PC-9 (cell line): Measurements from ENCODE around the gene BCL11B. TPM values are rescaled to one million over a fixed set of nuclear protein-coding genes. Genes with fewer than 3 reads are reported as not detected.

Experiments
- BruUV-seq: library from RNA; stranded (reverse); fragments of 400-500 nt; replicated peaks from 2 replicates; lab custom pipeline; 2021; lab: Mats Ljungman, UMichigan
- CTCF ChIA-PET: fragments of 300-600 bp; sonication (Branson Sonifier 250); formaldehyde crosslinking; loops from one replicate; lab custom pipeline; 2022; ENCODE audit warnings: antibody characterized with exemption; lab: Charles Lee
- POLR2A ChIA-PET: fragments of 300-600 bp; sonication (Branson Sonifier 250); formaldehyde crosslinking; loops from one replicate; lab custom pipeline; 2022; ENCODE audit warnings: antibody characterized with exemption; ENCODE audit not compliant: unreplicated experiment; lab: Charles Lee
- DNase-seq, 2 experiments: peaks; one replicate each; pipeline versions ENCODE4 v3.0.0 to v3.0.0-alpha.2; 2015 to 2022; ENCODE audit warnings: mixed read lengths in 1 of 2
- H2AFZ ChIP-seq: fragments of 200-600 bp; sonication (generic); 2 replicates; pipeline ENCODE4 v1.8.1; 2017; ENCODE audit warnings: antibody characterized with exemption
- H3F3A ChIP-seq: fragments of 200-600 bp; sonication (generic); 2 replicates; pipeline ENCODE4 v1.8.1; 2017; ENCODE audit warnings: antibody characterized with exemption, mild to moderate bottlenecking, low read depth; ENCODE audit not compliant: insufficient read depth
- H3K27ac ChIP-seq: fragments of 200-600 bp; sonication (generic); 2 replicates; pipeline ENCODE4 v1.6.1; 2016; ENCODE audit warnings: mixed run types
- H3K27me3 ChIP-seq: fragments of 200-600 bp; sonication (generic); 2 replicates; pipeline ENCODE4 v1.6.1; 2016; ENCODE audit warnings: low read depth, mixed run types; ENCODE audit not compliant: insufficient read depth
- H3K36me3 ChIP-seq: fragments of 200-600 bp; sonication (generic); 2 replicates; pipeline ENCODE4 v1.6.1; 2016; ENCODE audit warnings: low read depth, mixed run types
- H3K4me1 ChIP-seq: fragments of 200-600 bp; sonication (generic); replicated peaks from 2 replicates; pipeline ENCODE4 v1.6.1; 2016; ENCODE audit warnings: mixed run types; ENCODE audit not compliant: insufficient read depth
- H3K4me2 ChIP-seq: fragments of 200-600 bp; sonication (generic); 2 replicates; pipeline ENCODE4 v1.6.1; 2017; ENCODE audit warnings: mixed run types
- H3K4me3 ChIP-seq: fragments of 200-600 bp; sonication (generic); 2 replicates; pipeline ENCODE4 v1.6.1; 2016; ENCODE audit warnings: mixed run types
- H3K79me2 ChIP-seq: fragments of 200-600 bp; sonication (generic); 2 replicates; pipeline ENCODE4 v1.6.1; 2017; ENCODE audit warnings: low read depth, mixed run types
- H3K9me2 ChIP-seq: fragments of 200-600 bp; sonication (generic); 2 replicates; pipeline ENCODE4 v1.8.1; 2017; ENCODE audit warnings: mild to moderate bottlenecking; ENCODE audit not compliant: insufficient read depth
- H3K9me3 ChIP-seq: fragments of 200-600 bp; sonication (generic); 2 replicates; pipeline ENCODE4 v1.8.1; 2016; ENCODE audit warnings: low read depth; ENCODE audit not compliant: insufficient read depth
- H4K20me1 ChIP-seq: fragments of 200-600 bp; sonication (generic); 2 replicates; pipeline ENCODE4 v1.8.1; 2017; ENCODE audit not compliant: insufficient read depth
- CTCF ChIP-seq: fragments of 200-600 bp; sonication (generic); conservative IDR thresholded peaks from 2 replicates; pipeline ENCODE4 v1.6.1; 2017; ENCODE audit warnings: mixed run types, antibody characterized with exemption, mild to moderate bottlenecking, moderate library complexity
- EZH2 ChIP-seq: fragments of 200-600 bp; sonication (generic); IDR thresholded peaks from 2 replicates; pipeline ENCODE4 v1.8.0; 2017; ENCODE audit warnings: antibody characterized with exemption, low read depth
- intact Hi-C: fragments of 100-400 bp; cut with micrococcal nuclease; formaldehyde crosslinking; loops from one replicate; pipeline ENCODE4 v1.10.0; 2022; ENCODE audit not compliant: unreplicated experiment
- total RNA-seq: library from RNA; stranded (reverse); gene quantifications from 2 replicates; pipeline ENCODE4 v1.2.3, GENCODE V29; 2021

Gene BCL11B
- total RNA-seq, 1 experiment from 2014 or later = not detected

GRCh38 chr14:99181804-99182520 lies 90.0 kb downstream of the BCL11B start:
- POLR2A ChIA-PET = no interaction called here
- Histone ChIP-seq H3K9me3 (no peaks in the 10 kb centered on the region), H3K27ac (no peak overlapping the region), H2AFZ (no peak overlapping the region), H3K9me2 (no peaks in the 10 kb centered on the region), H3K79me2 (no peaks in the 10 kb centered on the region), H3K27me3 (peaks cover 79% of the 10 kb centered on the region), H4K20me1 (no peaks in the 10 kb centered on the region), H3K4me2 (no peak overlapping the region), H3K4me3 (no peak overlapping the region), H3F3A (no peaks in the 10 kb centered on the region), H3K36me3 (no peaks in the 10 kb centered on the region), H3K4me1 (no peaks in the 10 kb centered on the region)
- CTCF ChIA-PET = no interaction called here
- DNase-seq = no peak
- intact Hi-C loops = no loop called here
- BruUV-seq = no TSS peak
- TF ChIP-seq CTCF (no peak), EZH2 (no peak)

GRCh38 chr14:99181241-99181640 lies 90.8 kb downstream of the BCL11B start:
- BruUV-seq = no TSS peak
- H3K79me2 ChIP-seq = no peaks in the 10 kb centered on the region

GRCh38 chr14:99179946-99180345 lies 92.1 kb downstream of the BCL11B start:
- intact Hi-C loops = no loop called here
- H3K79me2 ChIP-seq = no peaks in the 10 kb centered on the region

More at GRCh38 chr14:99181241-99181640, 90.8 kb downstream of the BCL11B start:
- H4K20me1 ChIP-seq = no peaks in the 10 kb centered on the region
- no peak overlapping the region for H3K4me3 ChIP-seq
- H3K9me2 ChIP-seq = no peaks in the 10 kb centered on the region
- no peak overlapping the region for H3K27ac ChIP-seq
- H2AFZ ChIP-seq = no peak overlapping the region
- CTCF ChIA-PET = no interaction called here
- peaks cover 72% of the 10 kb centered on the region for H3K27me3 ChIP-seq
- intact Hi-C loops = no loop called here
- POLR2A ChIA-PET = no interaction called here
- H3K4me1 ChIP-seq = no peaks in the 10 kb centered on the region
- no peaks in the 10 kb centered on the region for H3K36me3 ChIP-seq
- no peak for DNase-seq
- H3F3A ChIP-seq = no peaks in the 10 kb centered on the region
- no peaks in the 10 kb centered on the region for H3K9me3 ChIP-seq
- TF ChIP-seq EZH2 (no peak), CTCF (no peak)
- H3K4me2 ChIP-seq = no peak overlapping the region

More at GRCh38 chr14:99179946-99180345, 92.1 kb downstream of the BCL11B start:
- Histone ChIP-seq H3K4me3 (no peak overlapping the region), H4K20me1 (no peaks in the 10 kb centered on the region), H3K27ac (no peak overlapping the region), H3K9me3 (no peaks in the 10 kb centered on the region), H3K27me3 (peaks cover 63% of the 10 kb centered on the region), H3F3A (no peaks in the 10 kb centered on the region), H3K4me1 (no peaks in the 10 kb centered on the region), H2AFZ (no peak overlapping the region), H3K36me3 (no peaks in the 10 kb centered on the region), H3K4me2 (no peak overlapping the region), H3K9me2 (no peaks in the 10 kb centered on the region)
- DNase-seq = no peak
- BruUV-seq = no TSS peak
- POLR2A ChIA-PET = no interaction called here
- CTCF ChIA-PET = no interaction called here
- TF ChIP-seq CTCF (no peak), EZH2 (no peak)
